ENCODE measurements around the gene PATE1. TPM values are rescaled to one million over a fixed set of nuclear protein-coding genes. Genes with fewer than 3 reads are reported as not detected.

Gene PATE1
- total RNA-seq, 1 donor from 2014 or later, result not detected

DNA sequence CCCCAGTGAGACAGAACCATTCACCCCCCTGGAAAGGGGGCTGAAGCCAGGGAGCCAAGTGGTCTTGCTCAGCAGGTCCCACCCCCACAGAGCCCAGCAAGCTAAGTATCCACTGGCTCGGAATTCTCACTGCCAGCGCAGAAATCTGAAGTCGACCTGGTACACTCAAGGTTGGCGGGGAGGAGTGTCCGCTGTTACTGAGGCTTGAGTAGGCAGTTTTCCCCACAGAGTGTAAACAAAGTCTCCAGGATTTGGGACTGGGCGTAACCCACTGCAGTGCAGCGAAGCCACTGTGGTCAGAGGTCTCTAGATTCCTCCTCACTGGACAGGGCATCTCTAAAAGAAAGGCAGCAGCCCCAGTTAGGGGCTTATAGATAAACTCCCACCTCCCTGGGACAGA is 10.0 kb downstream of the PATE1 start:
- ChIA-PET POLR2A (no interaction called here), CTCF (no interaction called here)

DNA sequence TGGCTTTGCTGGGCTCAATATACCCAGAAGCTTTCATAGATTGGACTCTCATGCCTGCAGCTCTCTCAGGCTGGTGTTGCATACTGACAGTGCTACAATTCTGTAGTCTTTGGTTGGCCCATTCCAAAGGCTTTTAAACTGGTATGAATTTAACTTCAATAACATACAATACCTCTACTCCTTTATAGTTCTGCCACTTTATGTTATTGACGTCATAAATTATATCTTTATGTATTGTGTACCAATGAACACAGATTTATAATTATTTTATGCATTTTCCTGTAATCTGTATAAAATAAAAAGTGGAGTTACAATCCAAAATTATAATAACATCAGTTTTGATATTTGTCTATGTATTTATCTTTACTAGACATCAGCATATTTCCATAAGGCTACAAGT is 16.4 kb downstream of the PATE1 start:
- TF ChIP-seq, protein P1, sequence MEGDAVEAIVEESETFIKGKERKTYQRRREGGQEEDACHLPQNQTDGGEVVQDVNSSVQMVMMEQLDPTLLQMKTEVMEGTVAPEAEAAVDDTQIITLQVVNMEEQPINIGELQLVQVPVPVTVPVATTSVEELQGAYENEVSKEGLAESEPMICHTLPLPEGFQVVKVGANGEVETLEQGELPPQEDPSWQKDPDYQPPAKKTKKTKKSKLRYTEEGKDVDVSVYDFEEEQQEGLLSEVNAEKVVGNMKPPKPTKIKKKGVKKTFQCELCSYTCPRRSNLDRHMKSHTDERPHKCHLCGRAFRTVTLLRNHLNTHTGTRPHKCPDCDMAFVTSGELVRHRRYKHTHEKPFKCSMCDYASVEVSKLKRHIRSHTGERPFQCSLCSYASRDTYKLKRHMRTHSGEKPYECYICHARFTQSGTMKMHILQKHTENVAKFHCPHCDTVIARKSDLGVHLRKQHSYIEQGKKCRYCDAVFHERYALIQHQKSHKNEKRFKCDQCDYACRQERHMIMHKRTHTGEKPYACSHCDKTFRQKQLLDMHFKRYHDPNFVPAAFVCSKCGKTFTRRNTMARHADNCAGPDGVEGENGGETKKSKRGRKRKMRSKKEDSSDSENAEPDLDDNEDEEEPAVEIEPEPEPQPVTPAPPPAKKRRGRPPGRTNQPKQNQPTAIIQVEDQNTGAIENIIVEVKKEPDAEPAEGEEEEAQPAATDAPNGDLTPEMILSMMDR (IDR thresholded peaks at IDR 0.05), result no peak
- peaks cover 9% of the 10 kb centered on the region for H3K27me3 Mint-ChIP-seq
- no peaks in the 10 kb centered on the region for H3K36me3 Mint-ChIP-seq (ENCODE audit: low read depth)
- intact Hi-C loops (cut with micrococcal nuclease), result no loop called here
- H3K4me1 Mint-ChIP-seq, result no peaks in the 10 kb centered on the region
- ATAC-seq (ENCODE audit: low read depth) (no peak), DNase-seq (no peak)
- no peak overlapping the region for H3K27ac Mint-ChIP-seq
- ChIA-PET CTCF (no interaction called here), POLR2A (no interaction called here)
- H3K9me3 Mint-ChIP-seq, result peaks cover 7% of the 10 kb centered on the region
- no peak overlapping the region for H3K4me3 Mint-ChIP-seq

More for the DNA sequence above, 10.0 kb downstream of the PATE1 start:
- Mint-ChIP-seq H3K27me3 (peaks cover 9% of the 10 kb centered on the region), H3K27ac (no peak overlapping the region), H3K9me3 (peaks cover 7% of the 10 kb centered on the region), H3K36me3 (ENCODE audit: low read depth) (no peaks in the 10 kb centered on the region), H3K4me3 (no peak overlapping the region), H3K4me1 (no peaks in the 10 kb centered on the region)
- no peak for ATAC-seq (ENCODE audit: low read depth)
- intact Hi-C loops (cut with micrococcal nuclease), result no loop called here
- TF ChIP-seq, protein P1 (IDR thresholded peaks at IDR 0.05), result no peak
- no peak for DNase-seq

DNA sequence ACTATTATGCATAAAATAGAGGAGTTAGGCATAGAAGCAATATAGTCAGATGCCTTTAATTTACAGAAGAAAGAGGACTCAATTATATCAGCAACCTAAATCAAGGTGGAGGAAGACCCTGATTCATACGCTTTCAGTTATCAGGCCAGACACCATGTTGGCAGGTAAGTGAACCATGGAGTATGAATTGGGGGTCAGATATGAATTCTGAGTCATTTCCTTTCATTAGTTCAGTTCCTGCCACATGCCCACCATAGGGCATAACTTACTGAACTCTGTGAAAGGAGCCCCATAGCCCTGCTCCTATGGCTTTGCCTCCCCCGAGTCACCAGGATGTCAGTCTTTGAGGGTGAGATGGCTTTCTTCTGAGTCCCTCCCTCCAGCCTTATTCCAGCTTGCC is 17.4 kb downstream of the PATE1 start:
- TF ChIP-seq, protein P1 (IDR thresholded peaks at IDR 0.05), result no peak
- intact Hi-C loops (cut with micrococcal nuclease), result no loop called here
- CTCF ChIA-PET, result no interaction called here
- no peak overlapping the region for H3K27ac Mint-ChIP-seq
- H3K36me3 Mint-ChIP-seq (ENCODE audit: low read depth), result no peaks in the 10 kb centered on the region
- no peaks in the 10 kb centered on the region for H3K4me1 Mint-ChIP-seq
- H3K9me3 Mint-ChIP-seq, result peaks cover 2% of the 10 kb centered on the region
- DNase-seq (no peak), ATAC-seq (ENCODE audit: low read depth) (no peak)
- POLR2A ChIA-PET, result no interaction called here
- H3K4me3 Mint-ChIP-seq, result no peak overlapping the region
- H3K27me3 Mint-ChIP-seq, result peaks cover 9% of the 10 kb centered on the region

DNA sequence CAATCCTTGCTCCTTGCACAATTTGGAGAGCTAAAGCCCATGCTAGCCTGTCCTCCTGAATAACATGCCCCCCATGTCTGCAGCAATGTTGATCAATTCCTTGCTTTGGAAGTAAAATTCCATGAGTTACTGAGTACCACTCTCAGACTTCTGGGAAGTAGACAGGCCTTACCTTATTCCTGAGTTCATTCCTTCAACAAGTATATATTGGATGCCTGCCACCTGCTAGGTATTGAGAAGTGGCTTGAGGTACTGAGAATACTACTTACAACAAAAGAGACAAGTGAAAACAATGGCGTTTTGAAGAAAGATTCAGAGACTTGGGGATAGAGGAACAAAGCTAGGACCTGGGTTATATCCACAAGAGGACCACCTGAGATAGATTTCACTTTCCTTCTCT is 20.2 kb downstream of the PATE1 start:
- Mint-ChIP-seq H3K27ac (no peak overlapping the region), H3K4me3 (no peak overlapping the region), H3K36me3 (ENCODE audit: low read depth) (no peaks in the 10 kb centered on the region), H3K9me3 (no peaks in the 10 kb centered on the region), H3K27me3 (peaks cover 11% of the 10 kb centered on the region), H3K4me1 (no peaks in the 10 kb centered on the region)
- TF ChIP-seq, protein P1 (IDR thresholded peaks at IDR 0.05), result no peak
- intact Hi-C loops (cut with micrococcal nuclease), result no loop called here
- no peak for DNase-seq
- CTCF ChIA-PET, result no interaction called here
- ATAC-seq (ENCODE audit: low read depth), result no peak
- POLR2A ChIA-PET, result no interaction called here

DNA sequence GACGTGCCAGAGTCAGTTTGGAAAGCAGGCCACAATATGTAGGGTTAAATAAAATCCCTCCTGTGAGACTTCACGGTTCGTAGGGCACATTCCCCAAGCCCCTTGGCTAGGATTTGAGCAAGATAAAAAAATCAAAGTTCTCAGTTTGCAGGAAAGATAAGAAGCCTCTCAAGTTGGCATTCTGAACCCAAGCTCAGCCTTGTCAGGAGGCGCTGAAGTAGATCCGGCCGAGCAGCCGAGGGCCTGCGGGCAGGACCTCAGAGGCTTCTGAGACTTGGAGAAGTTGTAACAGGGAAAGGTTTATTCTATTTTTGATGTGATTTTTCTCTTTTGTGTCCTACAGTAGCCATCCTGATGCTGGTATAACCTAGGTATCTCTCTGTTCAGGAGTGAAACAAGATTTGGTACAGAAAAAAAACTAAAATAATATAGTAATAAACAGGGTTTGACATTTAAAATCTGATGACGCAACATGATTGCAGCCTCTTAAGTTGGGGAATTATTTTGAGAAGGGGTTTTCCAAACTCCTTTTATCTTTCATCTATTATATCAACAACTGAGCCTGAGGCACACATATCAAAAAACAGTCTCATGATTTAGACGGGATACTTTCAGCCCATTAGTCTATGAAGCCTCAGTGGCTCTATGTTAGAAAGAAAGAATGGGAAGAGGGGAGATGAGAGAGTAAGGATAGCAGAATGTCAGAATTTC is 22.4 kb downstream of the PATE1 start:
- no peak overlapping the region for H3K4me3 Mint-ChIP-seq
- no peaks in the 10 kb centered on the region for H3K4me1 Mint-ChIP-seq
- no peaks in the 10 kb centered on the region for H3K36me3 Mint-ChIP-seq (ENCODE audit: low read depth)
- CTCF ChIA-PET, result no interaction called here
- H3K9me3 Mint-ChIP-seq, result no peaks in the 10 kb centered on the region
- DNase-seq, result no peak
- TF ChIP-seq, protein P1 (IDR thresholded peaks at IDR 0.05), result no peak
- POLR2A ChIA-PET, result no interaction called here
- ATAC-seq (ENCODE audit: low read depth), result no peak
- intact Hi-C loops (cut with micrococcal nuclease), result no loop called here
- peaks cover 11% of the 10 kb centered on the region for H3K27me3 Mint-ChIP-seq
- no peak overlapping the region for H3K27ac Mint-ChIP-seq

All from activated B cell treated with CpG ODN at 0.5 μM for 24 hours (primary cell).